Prostate gland (tissue), 2 donors: Measurements from ENCODE around the gene CHRNE. TPM values are rescaled to one million over a fixed set of nuclear protein-coding genes. Genes with fewer than 3 reads are reported as not detected.

Experiments used
- DNase-seq: peaks from one replicate; pipeline ENCODE4 v3.0.0-alpha.2; 2019; ENCODE audit warnings: low spot score
- H3K27ac ChIP-seq, 2 donors: fragments of 200-600 bp; sonication (generic); 2 replicates each; pipeline ENCODE4 v1.5.1; 2017 to 2019
- H3K27me3 ChIP-seq: fragments of 200-600 bp; sonication (generic); replicated peaks from 2 replicates; pipeline ENCODE4 v1.5.1; 2019; ENCODE audit not compliant: insufficient read depth
- H3K36me3 ChIP-seq, 2 donors: fragments of 200-600 bp; sonication (generic); 1 replicate in 1 of 2; 2 replicates in 1 of 2; pipeline versions ENCODE4 v1.5.1 to v1.8.1; 2017 to 2019
- H3K4me1 ChIP-seq: fragments of 200-600 bp; sonication (generic); replicated peaks from 2 replicates; pipeline ENCODE4 v1.5.1; 2019
- H3K4me3 ChIP-seq, 2 donors: fragments of 200-600 bp; sonication (generic); 2 replicates each; pipeline ENCODE4 v1.5.1; 2017 to 2019
- H3K9me3 ChIP-seq: fragments of 200-600 bp; sonication (generic); 2 replicates; pipeline ENCODE4 v1.5.1; 2017
- POLR2A ChIP-seq: fragments of 450-650 bp; IDR thresholded peaks from one replicate; pipeline ENCODE4 v1.6.1; 2016; ENCODE audit warnings: antibody characterized with exemption, mild to moderate bottlenecking
- POLR2AphosphoS5 ChIP-seq: sonication (generic); formaldehyde crosslinking; IDR thresholded peaks from one replicate; pipeline ENCODE4 v1.6.1; 2017; ENCODE audit warnings: antibody characterized with exemption
- WGBS: methylation state at CpG from one replicate; pipeline ENCODE4 v1.1.5; 2018; 5-methylcytosine and 5-hydroxymethylcytosine counted together
- intact Hi-C: fragments of 100-400 bp; cut with DNase I; formaldehyde crosslinking; loops from one replicate; pipeline ENCODE4 v1.14.2; 2022
- total RNA-seq, 2 donors: library from RNA; depleted of rRNA; stranded (reverse); fragments of >200 nt; gene quantifications; one replicate each; pipeline ENCODE4 v1.1.0, GENCODE V29; 2016
- TF ChIP-seq, protein P1 (sequence below), 4 experiments: fragments of 200-600 bp in 2 of 4; fragments of 450-650 bp in 2 of 4; sonication (generic) in 2 of 4; IDR thresholded peaks; 1 replicate in 3 of 4; 2 replicates in 1 of 4; pipeline ENCODE4 v1.5.1; 2016 to 2019; ENCODE audit warnings: antibody characterized with exemption in 4 of 4, mild to moderate bottlenecking in 2 of 4, moderate library complexity in 2 of 4

The CHRNE gene
- total RNA-seq, 2 donors from 2014 or later: 0.64 to 1.0 TPM

DNA sequence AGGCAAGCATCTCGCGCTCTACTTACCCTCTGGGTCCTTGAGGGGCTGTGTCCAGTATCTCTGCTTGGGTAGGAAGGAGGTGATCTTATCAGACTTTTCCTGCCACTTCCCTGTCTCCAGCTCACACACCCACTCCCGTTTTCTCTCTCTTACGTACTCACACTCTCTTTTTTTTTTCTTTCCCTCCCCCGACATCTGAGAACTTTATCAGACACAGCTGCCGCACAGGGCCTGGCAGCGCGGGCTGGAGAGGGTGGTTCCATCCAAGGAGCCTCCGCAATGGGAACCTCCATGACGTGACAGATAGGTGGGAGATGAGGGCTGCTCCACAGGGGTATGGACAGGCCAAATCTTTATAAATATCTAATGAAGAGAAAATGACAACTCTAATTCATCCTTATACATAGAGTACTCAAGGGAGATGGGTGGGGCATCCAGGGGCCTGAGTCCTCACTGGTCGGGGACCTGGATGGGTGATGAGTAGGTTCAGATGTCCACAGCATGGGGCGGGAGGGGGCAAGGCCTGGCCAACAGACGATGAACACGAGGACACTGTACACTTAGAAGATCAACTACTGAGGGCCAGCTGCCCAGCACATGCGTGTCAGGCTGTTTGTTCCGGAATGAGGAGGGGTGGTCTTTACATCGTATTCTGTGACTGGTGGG is 46.5 kb downstream of the CHRNE start:
- TF ChIP-seq, protein P1, sequence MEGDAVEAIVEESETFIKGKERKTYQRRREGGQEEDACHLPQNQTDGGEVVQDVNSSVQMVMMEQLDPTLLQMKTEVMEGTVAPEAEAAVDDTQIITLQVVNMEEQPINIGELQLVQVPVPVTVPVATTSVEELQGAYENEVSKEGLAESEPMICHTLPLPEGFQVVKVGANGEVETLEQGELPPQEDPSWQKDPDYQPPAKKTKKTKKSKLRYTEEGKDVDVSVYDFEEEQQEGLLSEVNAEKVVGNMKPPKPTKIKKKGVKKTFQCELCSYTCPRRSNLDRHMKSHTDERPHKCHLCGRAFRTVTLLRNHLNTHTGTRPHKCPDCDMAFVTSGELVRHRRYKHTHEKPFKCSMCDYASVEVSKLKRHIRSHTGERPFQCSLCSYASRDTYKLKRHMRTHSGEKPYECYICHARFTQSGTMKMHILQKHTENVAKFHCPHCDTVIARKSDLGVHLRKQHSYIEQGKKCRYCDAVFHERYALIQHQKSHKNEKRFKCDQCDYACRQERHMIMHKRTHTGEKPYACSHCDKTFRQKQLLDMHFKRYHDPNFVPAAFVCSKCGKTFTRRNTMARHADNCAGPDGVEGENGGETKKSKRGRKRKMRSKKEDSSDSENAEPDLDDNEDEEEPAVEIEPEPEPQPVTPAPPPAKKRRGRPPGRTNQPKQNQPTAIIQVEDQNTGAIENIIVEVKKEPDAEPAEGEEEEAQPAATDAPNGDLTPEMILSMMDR (IDR thresholded peaks at IDR 0.05): no peak
- no peak for TF ChIP-seq POLR2AphosphoS5
- TF ChIP-seq POLR2A: no peak
- no peaks in the 10 kb centered on the region for H3K9me3 ChIP-seq
- intact Hi-C loops: no loop called here
- H3K36me3 ChIP-seq: no peaks in the 10 kb centered on the region
- H3K4me1 ChIP-seq: peaks cover 4% of the 10 kb centered on the region
- no peaks in the 10 kb centered on the region for H3K27me3 ChIP-seq
- H3K4me3 ChIP-seq: no peak overlapping the region
- no peak for DNase-seq
- H3K27ac ChIP-seq: peak overlapping the region in 1 of 2 donors; percentile 2
- 86% methylated on average over 17 of the region's 17 CpGs for WGBS

DNA sequence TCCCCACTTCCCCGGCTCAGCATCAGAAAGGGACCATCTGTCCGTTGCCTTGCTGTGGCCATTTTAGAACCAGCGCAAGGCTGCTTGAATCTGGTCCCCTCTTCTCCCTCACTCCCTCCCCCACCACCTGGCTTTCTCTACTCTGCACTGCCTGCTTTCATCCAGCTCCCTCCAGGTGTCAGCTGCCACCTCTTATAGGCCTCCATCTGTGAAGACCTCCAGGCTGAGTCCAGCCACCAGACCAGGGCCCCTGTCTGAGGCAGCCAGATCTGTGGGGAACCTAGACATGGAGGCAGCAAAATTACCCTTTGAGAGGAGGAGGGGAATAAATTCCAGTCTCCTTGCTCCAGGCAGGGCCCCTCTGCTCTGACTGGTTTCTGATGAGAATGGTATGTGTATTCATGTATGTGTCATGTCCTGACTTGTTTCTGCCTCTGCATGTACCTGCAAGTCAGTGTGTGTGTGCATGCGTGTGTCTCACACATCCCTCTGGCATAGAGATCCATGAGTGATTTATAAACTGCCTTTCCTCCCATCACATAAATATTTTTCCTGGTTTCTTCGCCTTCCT is 48.7 kb downstream of the CHRNE start:
- Histone ChIP-seq H3K4me3 (no peak overlapping the region), H3K36me3 (no peaks in the 10 kb centered on the region), H3K27me3 (no peaks in the 10 kb centered on the region), H3K27ac (peak overlapping the region; percentile 57 to 72), H3K4me1 (peaks cover 9% of the 10 kb centered on the region), H3K9me3 (no peaks in the 10 kb centered on the region)
- intact Hi-C loops: no loop called here
- TF ChIP-seq, protein P1 (IDR thresholded peaks at IDR 0.05): no peak
- peak; percentile 92 for TF ChIP-seq POLR2AphosphoS5
- 62% methylated on average over 5 of the region's 5 CpGs for WGBS
- peak; percentile 83 for DNase-seq

- intact Hi-C loops: no loop called here
- Histone ChIP-seq H3K4me1 (peaks cover 9% of the 10 kb centered on the region), H3K27ac (peak overlapping the region; percentile 28 to 72), H3K4me3 (no peak overlapping the region), H3K27me3 (no peaks in the 10 kb centered on the region), H3K9me3 (no peaks in the 10 kb centered on the region), H3K36me3 (no peaks in the 10 kb centered on the region)
- DNase-seq: no peak
- TF ChIP-seq POLR2A (no peak), POLR2AphosphoS5 (no peak)
- TF ChIP-seq, protein P1 (IDR thresholded peaks at IDR 0.05): no peak
- WGBS: 57% methylated on average over 2 of the region's 2 CpGs
Observed at GRCh38 chr17:4853208-4853671, 49.7 kb downstream of the CHRNE start.

DNA sequence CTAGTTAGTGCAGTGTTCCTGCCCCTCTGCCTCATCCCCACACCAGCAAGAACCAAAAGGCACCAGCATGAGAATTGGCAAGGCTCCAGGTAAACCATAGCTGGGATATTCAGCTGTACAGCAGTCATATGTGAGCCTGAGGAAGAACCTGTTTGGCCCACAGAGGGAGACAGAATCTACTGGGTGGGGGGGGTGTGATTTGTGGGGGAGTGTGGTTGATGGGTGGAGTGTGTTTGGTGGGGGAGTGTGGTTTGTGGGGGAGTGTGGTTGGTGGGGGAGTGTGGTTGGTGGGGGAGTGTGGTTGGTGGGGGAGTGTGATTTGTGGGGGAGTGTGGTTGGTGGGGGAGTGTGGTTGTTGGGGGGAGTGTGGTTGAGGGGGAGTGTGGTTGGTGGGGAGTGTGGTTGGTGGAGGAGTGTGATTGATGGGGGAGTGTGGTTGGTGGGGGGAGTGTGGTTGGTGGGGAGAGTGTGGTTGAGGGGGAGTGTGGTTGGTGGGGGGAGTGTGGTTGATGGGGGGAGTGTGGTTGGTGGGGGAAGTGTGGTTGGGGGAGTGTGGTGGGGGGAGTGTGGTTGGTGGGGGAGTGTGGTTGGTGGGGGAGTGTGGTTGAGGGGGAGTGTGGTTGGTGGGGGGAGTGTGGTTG is 50.2 kb downstream of the CHRNE start:
- H3K27me3 ChIP-seq: no peaks in the 10 kb centered on the region
- no peaks in the 10 kb centered on the region for H3K9me3 ChIP-seq
- TF ChIP-seq, protein P1 (IDR thresholded peaks at IDR 0.05): no peak
- TF ChIP-seq POLR2A (no peak), POLR2AphosphoS5 (no peak)
- intact Hi-C loops: no loop called here
- no peaks in the 10 kb centered on the region for H3K36me3 ChIP-seq
- DNase-seq: no peak
- no peak overlapping the region for H3K27ac ChIP-seq
- peaks cover 9% of the 10 kb centered on the region for H3K4me1 ChIP-seq
- no peak overlapping the region for H3K4me3 ChIP-seq
